Right ventricle myocardium inferior (tissue), 1 donor: ENCODE data around the gene SLC25A24. TPM values are rescaled to one million over a fixed set of nuclear protein-coding genes. Genes with fewer than 3 reads are reported as not detected.
A peak's percentile ranks its signal among the peaks of the same experiment; 100 is the strongest.
"Not testable (repeated sequence)": the region's sequence is repeated elsewhere in the genome, so short reads cannot be mapped to it uniquely, and the experiment has no call there.

ENCODE experiments used
- ATAC-seq: fragments of 200-7000 bp; cut with Tn5 transposase; one replicate; pipeline ENCODE4 v1.9.1; 2020; ENCODE audit warnings: mild to moderate bottlenecking, moderate library complexity
- DNase-seq: peaks from one replicate; pipeline ENCODE4 v3.0.0; 2021; ENCODE audit errors: missing footprints
- intact Hi-C: fragments of 100-400 bp; cut with DNase I; formaldehyde crosslinking; loops from one replicate; pipeline ENCODE4 v1.11.0; 2022
- total RNA-seq: library from RNA; stranded (reverse); fragmentation: NEBNext Ultra II Directional; extraction: Animal tissue kit (Norgen Biotek cat#: 25700); gene quantifications from one replicate; pipeline ENCODE4 v1.2.1, GENCODE V29; 2021
- donor health status: DM: no; HTN: yes; CAD: no; lungs with severe emphysema.

The SLC25A24 gene
- total RNA-seq, 1 donor from 2014 or later, result 18.5 TPM

- DNase-seq, intact Hi-C loops, ATAC-seq: not testable (repeated sequence)
Observed at GRCh38 chr1:108203582-108203981, 3.4 kb upstream of the SLC25A24 start.

DNA sequence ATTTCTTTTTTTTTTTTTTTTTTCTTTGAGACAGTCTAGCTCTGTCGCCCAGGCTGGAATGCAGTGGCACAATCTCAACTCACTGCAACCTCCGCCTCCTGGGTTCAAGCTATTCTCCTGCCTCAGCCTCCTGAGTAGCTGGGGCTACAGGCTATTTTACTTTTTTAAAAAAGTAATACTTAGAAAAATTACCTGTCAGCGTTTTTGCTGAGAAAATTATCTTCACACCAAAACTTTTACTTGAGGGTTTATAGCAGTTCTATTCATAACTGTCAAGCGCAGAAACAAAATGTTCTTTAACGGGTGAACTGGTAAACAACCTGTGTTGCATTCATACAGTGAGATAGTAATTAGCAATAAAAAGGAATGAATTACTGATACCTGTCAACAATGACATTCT is 1.5 kb upstream of the SLC25A24 start:
- intact Hi-C loops, result no loop called here
- ATAC-seq (no peak), DNase-seq (no peak)

DNA sequence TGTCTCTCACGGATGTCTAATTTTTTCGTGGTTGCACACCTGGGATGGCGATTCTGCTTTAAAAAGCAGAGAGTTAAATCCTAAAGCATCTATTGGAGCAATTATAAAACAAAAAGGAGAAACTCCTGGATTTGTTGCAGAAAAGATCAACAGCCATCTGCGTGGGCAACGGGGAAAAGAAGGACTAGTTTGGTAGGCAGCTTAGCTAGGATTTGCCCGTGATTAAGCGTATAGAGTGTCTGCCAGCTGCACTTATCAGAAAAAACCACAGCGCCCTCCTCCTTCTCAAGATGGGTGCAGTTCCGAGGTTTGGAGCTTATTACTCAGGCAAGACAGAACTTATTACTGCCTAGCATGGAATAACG is 526 bp upstream of the SLC25A24 start:
- ATAC-seq (peak; percentile 35), DNase-seq (no peak)
- intact Hi-C loops, result no loop called here

- DNase-seq (no peak), ATAC-seq (peak; percentile 47)
- intact Hi-C loops, result loop anchor here (5.0 kb wide), 1 partner anchor 42 kb away; no protein-coding TSS in a partner anchor
Observed at GRCh38 chr1:108199201-108199691, 897 bp downstream of the SLC25A24 start.

DNA sequence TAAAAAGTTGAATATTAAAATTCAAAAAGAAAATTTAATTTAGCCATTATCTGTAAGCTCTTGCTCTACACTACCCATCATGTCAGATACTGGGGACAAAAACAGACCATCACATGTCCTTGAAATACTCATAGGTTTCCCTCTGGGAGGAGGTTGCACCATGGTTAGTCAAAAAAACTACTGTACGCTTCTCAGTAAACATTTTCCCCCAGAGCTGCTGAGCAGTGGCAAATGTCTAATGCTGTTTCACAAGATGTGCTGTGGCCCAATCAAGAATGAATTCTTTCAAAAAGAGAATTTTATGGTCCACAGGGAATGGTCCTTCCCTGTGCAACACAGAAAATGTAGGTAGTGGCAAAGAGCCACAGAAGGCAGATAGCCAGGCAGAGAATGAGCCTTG is 6.1 kb downstream of the SLC25A24 start:
- intact Hi-C loops, result no loop called here
- DNase-seq (no peak), ATAC-seq (no peak)

DNA sequence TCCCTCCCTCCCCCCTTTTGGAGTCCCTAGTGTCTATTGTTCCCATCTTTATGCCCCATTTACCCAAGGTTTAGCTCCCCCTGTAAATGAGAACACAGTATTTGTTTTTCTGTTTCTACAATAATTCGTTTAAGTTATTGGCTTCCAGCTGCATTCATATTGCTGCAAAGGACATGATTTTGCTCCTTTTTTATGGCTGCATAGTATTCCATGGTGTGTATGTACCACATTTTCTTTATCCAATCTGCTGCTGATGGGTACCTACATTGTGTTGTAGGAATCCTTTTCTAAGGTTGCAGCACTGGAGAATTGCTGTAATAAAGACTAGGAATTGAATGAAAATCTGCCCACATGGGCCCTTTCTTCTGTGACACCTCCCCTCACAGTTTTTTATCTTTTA is 6.8 kb downstream of the SLC25A24 start:
- intact Hi-C loops, result no loop called here
- ATAC-seq, result no peak
- no peak for DNase-seq

DNA sequence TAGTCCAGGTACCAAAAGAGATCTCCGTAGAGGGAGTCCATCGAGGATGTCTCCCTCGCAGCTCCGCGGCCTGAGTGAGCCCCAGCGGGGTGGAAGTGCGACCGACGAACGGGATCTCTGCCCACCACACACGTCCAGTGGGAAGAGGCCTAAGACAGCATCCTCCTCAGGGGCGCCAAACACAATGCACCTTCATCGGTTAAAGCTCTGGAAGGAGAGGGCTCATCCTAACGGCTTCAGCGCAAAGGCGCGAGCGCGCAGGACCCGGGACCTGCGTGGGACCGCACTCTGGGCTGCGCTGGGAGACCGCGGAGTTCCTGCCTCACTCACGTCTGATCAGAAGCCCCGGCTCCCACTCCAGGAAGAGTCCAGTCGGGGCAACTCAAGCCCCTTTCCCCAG is 7.6 kb downstream of the SLC25A24 start:
- intact Hi-C loops, result no loop called here
- ATAC-seq (no peak), DNase-seq (no peak)

- ATAC-seq (no peak), DNase-seq (no peak)
- intact Hi-C loops, result no loop called here
Observed at GRCh38 chr1:108190686-108191416, 9.3 kb downstream of the SLC25A24 start.

DNA sequence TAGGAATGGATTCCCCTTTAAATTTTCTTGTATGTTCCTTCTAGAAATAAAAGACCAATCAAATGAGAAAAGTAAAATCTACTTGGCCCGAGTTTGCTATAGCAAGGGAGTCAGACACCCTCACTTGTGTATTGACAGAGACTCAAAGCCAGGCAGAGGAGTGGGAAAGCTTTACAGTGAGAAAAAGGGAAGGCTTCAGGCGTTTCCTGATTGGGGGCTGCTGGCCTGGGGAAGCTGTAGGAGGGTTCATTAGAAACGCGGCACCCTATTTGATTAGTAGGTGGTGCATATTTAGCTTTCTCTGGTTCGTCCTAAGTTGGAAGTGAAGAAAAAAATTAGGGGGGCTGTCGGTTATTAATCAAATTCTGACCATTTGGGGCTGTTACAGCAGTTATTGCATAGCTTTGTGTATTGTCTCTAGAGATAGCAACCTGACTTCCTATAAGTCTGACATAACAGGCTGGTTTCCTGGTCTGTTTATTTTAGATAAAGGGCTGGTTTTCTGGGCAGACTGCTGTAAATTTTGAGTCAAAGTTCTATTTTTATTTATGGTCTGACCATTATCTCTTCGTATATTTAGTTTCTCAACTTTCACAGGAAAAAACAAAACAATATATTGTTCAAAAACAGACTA is 10.0 kb downstream of the SLC25A24 start:
- DNase-seq, result no peak
- intact Hi-C loops, result no loop called here
- no peak for ATAC-seq

DNA sequence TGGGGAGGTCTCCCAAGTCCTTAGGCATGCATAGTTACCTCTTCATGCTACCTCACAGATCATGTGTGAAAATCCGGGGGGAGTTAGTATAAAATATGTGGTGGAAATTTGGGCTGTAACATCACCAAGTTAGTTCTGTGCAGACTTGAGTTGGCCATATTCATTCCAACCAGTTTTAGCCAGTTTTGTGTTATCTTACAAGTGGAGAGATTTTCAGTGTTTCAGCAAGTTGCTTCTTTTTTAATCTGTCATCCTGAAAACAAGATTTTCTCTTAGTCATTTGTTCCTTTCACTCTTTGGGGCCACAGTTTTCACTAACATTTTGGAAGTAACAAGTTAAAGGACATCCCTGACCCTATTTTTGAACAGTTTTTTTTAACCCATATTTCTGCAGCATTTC is 11.3 kb downstream of the SLC25A24 start:
- DNase-seq, result no peak
- intact Hi-C loops, result no loop called here
- no peak for ATAC-seq

DNA sequence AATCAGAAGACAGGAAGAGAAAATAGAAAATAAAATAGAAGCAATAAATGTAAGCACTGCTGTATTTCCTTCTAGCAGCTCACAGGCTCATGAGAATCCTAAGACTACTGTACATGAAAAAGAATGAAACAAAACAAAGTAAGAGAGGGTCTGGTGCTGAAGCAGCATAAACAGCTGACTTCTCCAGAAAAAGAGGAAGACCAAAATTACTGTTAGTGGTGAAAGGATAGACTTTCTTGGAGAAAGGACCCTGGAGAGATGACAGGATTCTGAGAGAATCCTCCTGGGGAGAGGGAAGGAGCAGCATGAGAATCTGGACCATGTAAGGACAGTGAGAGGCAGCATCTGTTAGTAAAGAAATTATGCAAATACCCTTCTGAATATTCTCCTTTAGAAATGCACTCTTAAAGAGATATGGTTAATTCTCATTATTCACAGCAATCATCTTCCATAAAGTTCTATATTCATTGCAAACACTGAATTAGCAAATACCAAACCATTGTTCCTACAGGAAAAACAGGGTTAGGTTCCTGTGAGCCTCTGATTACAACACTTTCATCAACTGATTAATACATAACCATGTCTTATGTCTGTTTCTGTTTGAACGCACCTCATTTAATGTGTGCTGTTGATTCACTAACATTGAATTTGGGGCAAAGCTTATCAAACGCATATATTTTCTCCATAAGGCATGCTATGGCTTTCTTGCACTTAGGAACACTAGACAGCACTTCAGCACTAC is 17.0 kb downstream of the SLC25A24 start:
- DNase-seq (no peak), ATAC-seq (no peak)
- intact Hi-C loops, result no loop called here

- DNase-seq, result no peak
- ATAC-seq, result no peak
- intact Hi-C loops, result no loop called here
Observed at GRCh38 chr1:108179018-108179417, 21.1 kb downstream of the SLC25A24 start.

DNA sequence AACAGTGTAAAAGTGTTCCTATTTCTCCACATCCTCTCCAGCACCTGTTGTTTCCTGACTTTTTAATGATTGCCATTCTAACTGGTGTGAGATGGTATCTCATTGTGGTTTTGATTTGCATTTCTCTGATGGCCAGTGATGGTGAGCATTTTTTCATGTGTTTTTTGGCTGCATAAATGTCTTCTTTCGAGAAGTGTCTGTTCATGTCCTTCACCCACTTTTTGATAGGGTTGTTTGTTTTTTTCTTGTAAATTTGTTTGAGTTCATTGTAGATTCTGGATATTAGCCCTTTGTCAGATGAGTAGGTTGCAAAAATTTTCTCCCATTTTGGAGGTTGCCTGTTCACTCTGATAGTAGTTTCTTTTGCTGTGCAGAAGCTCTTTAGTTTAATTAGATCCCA is 37.7 kb downstream of the SLC25A24 start:
- ATAC-seq, intact Hi-C loops, DNase-seq: not testable (repeated sequence)

- intact Hi-C loops, result loop anchor here (5.0 kb wide), 1 partner anchor 37 kb away; no protein-coding TSS in a partner anchor
- DNase-seq, ATAC-seq: not testable (repeated sequence)
Observed at GRCh38 chr1:108159951-108160350, 40.2 kb downstream of the SLC25A24 start.

GRCh38 chr1:108158893-108159453 is 41.2 kb downstream of the SLC25A24 start:
- no peak for ATAC-seq

GRCh38 chr1:108154314-108154713 is 45.8 kb downstream of the SLC25A24 start:
- intact Hi-C loops, result no loop called here
- DNase-seq (no peak), ATAC-seq (no peak)

More at GRCh38 chr1:108158893-108159453, 41.2 kb downstream of the SLC25A24 start:
- DNase-seq, result no peak
- intact Hi-C loops, result loop anchor here (5.0 kb wide), 1 partner anchor 38 kb away; no protein-coding TSS in a partner anchor

DNA sequence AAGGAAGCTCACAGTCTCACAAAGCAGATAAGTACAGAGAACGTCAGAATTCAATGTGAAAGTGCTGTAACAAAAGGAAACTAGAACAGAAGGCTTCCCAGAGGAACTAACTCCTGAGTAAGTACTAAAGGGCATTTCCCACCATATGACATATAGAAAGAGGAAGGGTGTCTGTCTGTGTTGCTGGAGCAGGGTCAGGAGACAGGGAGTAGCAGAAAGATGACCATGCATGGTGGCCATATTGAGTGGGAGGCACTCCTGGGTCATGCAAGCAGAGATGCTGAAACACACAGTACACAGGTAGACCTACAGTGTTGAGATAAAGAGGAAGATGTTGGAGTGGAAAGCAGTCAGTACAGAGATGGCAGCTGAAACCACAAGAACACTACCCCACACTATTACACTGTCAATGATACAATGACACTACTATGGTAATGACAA is 47.3 kb downstream of the SLC25A24 start:
- intact Hi-C loops, result no loop called here
- DNase-seq (no peak), ATAC-seq (no peak)

DNA sequence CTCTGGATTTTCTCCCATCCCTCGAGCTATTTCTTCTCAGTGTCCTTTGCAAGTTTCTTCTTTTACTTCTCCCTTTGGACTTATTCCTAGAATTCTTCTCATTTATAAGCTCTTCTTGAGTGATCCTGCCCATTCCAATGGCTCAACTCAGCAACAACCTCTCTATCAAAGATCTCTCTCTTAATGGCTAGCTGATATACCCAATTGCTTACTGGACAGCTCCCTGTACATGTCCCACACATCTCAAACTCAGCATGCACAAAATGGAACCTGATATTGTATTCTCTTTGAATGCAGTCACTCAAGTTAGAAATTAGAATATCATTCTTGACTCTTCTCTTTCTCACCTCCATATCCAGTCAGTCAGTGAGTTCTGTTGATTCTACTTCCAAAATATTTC is 48.6 kb downstream of the SLC25A24 start:
- DNase-seq, result no peak
- no peak for ATAC-seq
- intact Hi-C loops, result no loop called here

DNA sequence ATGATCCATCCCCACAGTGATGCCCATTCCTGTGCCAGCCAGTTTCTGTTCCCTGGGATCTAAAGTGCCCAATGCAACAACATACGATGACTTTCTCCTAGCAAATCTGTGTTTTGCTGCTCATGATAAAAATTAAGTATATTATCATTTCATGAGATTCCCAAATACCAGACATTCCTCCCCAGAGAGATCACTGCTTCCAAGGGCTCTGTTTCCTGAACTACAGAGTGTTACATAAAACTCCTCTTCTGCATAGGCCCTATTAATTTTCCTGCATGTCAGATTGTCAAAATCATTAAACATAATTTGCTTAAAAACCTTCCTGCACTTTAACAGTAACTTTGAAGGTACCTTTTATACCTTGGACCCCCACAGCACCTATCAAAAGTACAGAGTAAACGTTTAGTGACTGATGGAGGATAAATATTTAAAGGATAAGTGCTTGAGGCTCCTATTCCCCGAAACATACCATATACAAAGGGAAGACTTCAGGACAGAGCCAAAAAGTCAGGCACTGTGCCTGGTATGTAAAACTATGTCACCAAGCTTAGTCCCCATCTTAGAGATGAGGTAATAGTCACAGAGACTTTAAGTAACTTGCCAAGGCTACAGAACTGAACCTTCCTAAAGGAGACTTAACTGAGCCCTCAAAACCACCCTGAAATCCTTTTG is 50.2 kb downstream of the SLC25A24 start:
- intact Hi-C loops, result no loop called here
- no peak for ATAC-seq
- no peak for DNase-seq
